A549 (cell line): ENCODE measurements around the gene SMIM14.

Experiments
- BHLHE40 ChIP-seq: IDR thresholded peaks from 2 replicates; pipeline ENCODE4 v1.6.1; 2012; ENCODE audit warnings: low read depth, low read length, inconsistent platforms
- CEBPB ChIP-seq, 2 experiments: fragments of >200 bp in 1 of 2; sonication (Bioruptor Twin) in 1 of 2; formaldehyde crosslinking in 1 of 2; IDR thresholded peaks; 2 replicates each; pipeline ENCODE4 v1.6.1; 2012 to 2016
- ESRRA ChIP-seq: fragments of 150-350 bp; IDR thresholded peaks from 2 replicates; pipeline ENCODE4 v1.6.1; 2014; ENCODE audit warnings: mild to moderate bottlenecking, low read length, borderline replicate concordance
- JUN ChIP-seq, 2 experiments: fragments of >200 bp; sonication (Bioruptor Twin); formaldehyde crosslinking; IDR thresholded peaks; 2 replicates in 1 of 2; 3 replicates in 1 of 2; pipeline ENCODE4 v1.6.1; 2016 to 2017
- MAX ChIP-seq: IDR thresholded peaks from 2 replicates; pipeline ENCODE4 v1.6.1; 2012
- PBX3 ChIP-seq: IDR thresholded peaks from 2 replicates; pipeline ENCODE4 v1.6.1; 2012
- RAD21 ChIP-seq, 2 experiments: fragments of >200 bp in 1 of 2; sonication (Bioruptor Twin) in 1 of 2; formaldehyde crosslinking in 1 of 2; IDR thresholded peaks in 1 of 2; conservative IDR thresholded peaks in 1 of 2; 2 replicates in 1 of 2; 3 replicates in 1 of 2; pipeline ENCODE4 v1.6.1; 2012 to 2018; ENCODE audit warnings: inconsistent platforms in 1 of 2
- RCOR1 ChIP-seq: fragments of 150-350 bp; IDR thresholded peaks from 2 replicates; pipeline ENCODE4 v1.6.1; 2014; ENCODE audit warnings: antibody characterized with exemption, low read length, low read depth
- RNF2 ChIP-seq: fragments of 200-600 bp; sonication (generic); IDR thresholded peaks from 2 replicates; pipeline ENCODE4 v1.6.1; 2016; ENCODE audit warnings: low read depth, mild to moderate bottlenecking, antibody characterized with exemption, moderate library complexity, borderline replicate concordance
- TF ChIP-seq, protein P1 (sequence below): fragments of 200-600 bp; sonication (generic); IDR thresholded peaks from 2 replicates; pipeline ENCODE4 v1.6.1; 2016; ENCODE audit warnings: antibody characterized with exemption, mild to moderate bottlenecking, moderate library complexity
- TF ChIP-seq, protein P2 (sequence below): fragments of >200 bp; sonication (Bioruptor Twin); formaldehyde crosslinking; IDR thresholded peaks from 3 replicates; pipeline ENCODE4 v1.5.1; 2016
- TF ChIP-seq, protein P3 (sequence below): fragments of 450-650 bp; IDR thresholded peaks from 2 replicates; pipeline ENCODE4 v1.6.1; 2014; ENCODE audit warnings: antibody characterized with exemption

DNA sequence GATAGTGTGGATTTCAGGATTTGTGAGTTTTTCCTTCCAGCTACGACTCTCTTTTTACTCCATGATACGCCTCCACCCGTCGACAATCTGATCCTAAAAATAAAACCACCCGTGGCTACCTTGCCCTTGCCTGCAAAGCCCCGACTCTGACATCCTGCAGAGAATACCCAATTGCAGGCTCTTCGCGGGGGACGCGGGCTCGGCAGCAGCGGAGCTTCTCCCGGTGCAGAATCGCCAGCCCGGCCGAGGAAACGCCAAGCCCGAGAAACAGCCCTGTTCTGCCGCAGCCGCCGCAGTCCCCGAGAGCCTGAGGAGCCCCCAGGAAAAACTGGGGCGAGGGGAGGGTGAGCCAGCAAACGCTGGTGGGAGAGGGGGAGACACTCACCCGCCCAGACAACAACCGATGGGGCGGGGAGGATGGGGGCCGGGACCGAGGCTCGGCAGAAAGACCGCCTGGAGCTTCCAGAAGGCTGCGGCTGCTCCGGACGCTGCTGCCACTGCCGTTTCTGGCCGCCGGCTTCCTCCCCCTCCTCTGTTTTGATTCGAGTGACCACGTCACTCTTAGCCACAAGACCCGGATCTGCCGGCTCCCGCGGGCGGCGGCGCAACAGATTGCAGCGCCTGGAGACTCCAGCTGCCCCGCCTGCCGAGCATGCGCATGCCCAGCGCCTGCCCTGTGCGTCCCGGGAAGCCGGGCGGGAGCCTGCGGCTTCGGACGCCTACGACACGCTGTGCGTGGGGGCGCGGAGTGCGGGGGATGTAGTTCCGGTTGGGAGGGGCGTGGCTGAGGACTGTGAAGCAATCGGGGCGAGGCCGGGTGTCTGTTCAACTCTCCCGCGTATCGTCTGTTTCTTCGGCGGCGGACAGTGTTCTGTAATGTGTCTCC lies at the start of gene SMIM14:
- TF ChIP-seq, protein P1, sequence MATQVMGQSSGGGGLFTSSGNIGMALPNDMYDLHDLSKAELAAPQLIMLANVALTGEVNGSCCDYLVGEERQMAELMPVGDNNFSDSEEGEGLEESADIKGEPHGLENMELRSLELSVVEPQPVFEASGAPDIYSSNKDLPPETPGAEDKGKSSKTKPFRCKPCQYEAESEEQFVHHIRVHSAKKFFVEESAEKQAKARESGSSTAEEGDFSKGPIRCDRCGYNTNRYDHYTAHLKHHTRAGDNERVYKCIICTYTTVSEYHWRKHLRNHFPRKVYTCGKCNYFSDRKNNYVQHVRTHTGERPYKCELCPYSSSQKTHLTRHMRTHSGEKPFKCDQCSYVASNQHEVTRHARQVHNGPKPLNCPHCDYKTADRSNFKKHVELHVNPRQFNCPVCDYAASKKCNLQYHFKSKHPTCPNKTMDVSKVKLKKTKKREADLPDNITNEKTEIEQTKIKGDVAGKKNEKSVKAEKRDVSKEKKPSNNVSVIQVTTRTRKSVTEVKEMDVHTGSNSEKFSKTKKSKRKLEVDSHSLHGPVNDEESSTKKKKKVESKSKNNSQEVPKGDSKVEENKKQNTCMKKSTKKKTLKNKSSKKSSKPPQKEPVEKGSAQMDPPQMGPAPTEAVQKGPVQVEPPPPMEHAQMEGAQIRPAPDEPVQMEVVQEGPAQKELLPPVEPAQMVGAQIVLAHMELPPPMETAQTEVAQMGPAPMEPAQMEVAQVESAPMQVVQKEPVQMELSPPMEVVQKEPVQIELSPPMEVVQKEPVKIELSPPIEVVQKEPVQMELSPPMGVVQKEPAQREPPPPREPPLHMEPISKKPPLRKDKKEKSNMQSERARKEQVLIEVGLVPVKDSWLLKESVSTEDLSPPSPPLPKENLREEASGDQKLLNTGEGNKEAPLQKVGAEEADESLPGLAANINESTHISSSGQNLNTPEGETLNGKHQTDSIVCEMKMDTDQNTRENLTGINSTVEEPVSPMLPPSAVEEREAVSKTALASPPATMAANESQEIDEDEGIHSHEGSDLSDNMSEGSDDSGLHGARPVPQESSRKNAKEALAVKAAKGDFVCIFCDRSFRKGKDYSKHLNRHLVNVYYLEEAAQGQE = no peak
- TF ChIP-seq, protein P2, sequence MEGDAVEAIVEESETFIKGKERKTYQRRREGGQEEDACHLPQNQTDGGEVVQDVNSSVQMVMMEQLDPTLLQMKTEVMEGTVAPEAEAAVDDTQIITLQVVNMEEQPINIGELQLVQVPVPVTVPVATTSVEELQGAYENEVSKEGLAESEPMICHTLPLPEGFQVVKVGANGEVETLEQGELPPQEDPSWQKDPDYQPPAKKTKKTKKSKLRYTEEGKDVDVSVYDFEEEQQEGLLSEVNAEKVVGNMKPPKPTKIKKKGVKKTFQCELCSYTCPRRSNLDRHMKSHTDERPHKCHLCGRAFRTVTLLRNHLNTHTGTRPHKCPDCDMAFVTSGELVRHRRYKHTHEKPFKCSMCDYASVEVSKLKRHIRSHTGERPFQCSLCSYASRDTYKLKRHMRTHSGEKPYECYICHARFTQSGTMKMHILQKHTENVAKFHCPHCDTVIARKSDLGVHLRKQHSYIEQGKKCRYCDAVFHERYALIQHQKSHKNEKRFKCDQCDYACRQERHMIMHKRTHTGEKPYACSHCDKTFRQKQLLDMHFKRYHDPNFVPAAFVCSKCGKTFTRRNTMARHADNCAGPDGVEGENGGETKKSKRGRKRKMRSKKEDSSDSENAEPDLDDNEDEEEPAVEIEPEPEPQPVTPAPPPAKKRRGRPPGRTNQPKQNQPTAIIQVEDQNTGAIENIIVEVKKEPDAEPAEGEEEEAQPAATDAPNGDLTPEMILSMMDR = no peak
- no peak for TF ChIP-seq BHLHE40
- TF ChIP-seq, protein P3, sequence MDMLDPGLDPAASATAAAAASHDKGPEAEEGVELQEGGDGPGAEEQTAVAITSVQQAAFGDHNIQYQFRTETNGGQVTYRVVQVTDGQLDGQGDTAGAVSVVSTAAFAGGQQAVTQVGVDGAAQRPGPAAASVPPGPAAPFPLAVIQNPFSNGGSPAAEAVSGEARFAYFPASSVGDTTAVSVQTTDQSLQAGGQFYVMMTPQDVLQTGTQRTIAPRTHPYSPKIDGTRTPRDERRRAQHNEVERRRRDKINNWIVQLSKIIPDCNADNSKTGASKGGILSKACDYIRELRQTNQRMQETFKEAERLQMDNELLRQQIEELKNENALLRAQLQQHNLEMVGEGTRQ = no peak
- TF ChIP-seq ESRRA = no peak
- peak in 1 of 2 experiments; percentile 15; a peak in 1 of 5 replicates for TF ChIP-seq RAD21 (conservative IDR thresholded peaks at IDR 0.05 in 1 of 2, IDR thresholded peaks at IDR 0.05 in 1 of 2)
- TF ChIP-seq CEBPB (IDR thresholded peaks at IDR 0.05) = peak; percentile 75 to 96; a peak in 3 of 4 replicates
- TF ChIP-seq RCOR1 = no peak
- TF ChIP-seq PBX3 = no peak
- TF ChIP-seq JUN (IDR thresholded peaks at IDR 0.05) = peak; percentile 51 to 67; a peak in 3 of 5 replicates
- no peak for TF ChIP-seq RNF2
- TF ChIP-seq MAX = peak; percentile 86
